Thymus (tissue), 11 donors: Measurements from ENCODE around the gene STAT3. TPM values are rescaled to one million over a fixed set of nuclear protein-coding genes. Genes with fewer than 3 reads are reported as not detected.
A peak's percentile ranks its signal among the peaks of the same experiment; 100 is the strongest.

Experiments used
- DNase-seq, 9 donors: peaks; one replicate each; pipeline ENCODE4 v3.0.0-alpha.2; 2013; ENCODE audit warnings: low spot score in 9 of 9, low read depth in 6 of 9, missing footprints in 1 of 9
- H3K27ac ChIP-seq, 2 donors: one replicate each; pipeline ENCODE4 v1.5.1; 2013; ENCODE audit warnings: control low read depth in 1 of 2, low read depth in 1 of 2, low read length in 1 of 2, mild to moderate bottlenecking in 1 of 2, moderate library complexity in 1 of 2
- H3K27me3 ChIP-seq, 2 donors: one replicate each; pipeline ENCODE4 v1.5.1; 2013; ENCODE audit warnings: low read length in 1 of 2; ENCODE audit not compliant: control insufficient read depth in 2 of 2, insufficient read depth in 1 of 2
- H3K36me3 ChIP-seq, 2 donors: one replicate each; pipeline ENCODE4 v1.5.1; 2013; ENCODE audit warnings: low read length in 1 of 2, mild to moderate bottlenecking in 1 of 2, moderate library complexity in 1 of 2; ENCODE audit not compliant: control insufficient read depth in 2 of 2, insufficient read depth in 2 of 2
- H3K4me1 ChIP-seq, 2 donors: one replicate each; pipeline ENCODE4 v1.5.1; 2013; ENCODE audit warnings: low read length in 2 of 2; ENCODE audit not compliant: control insufficient read depth in 2 of 2, insufficient read depth in 2 of 2
- H3K4me3 ChIP-seq, 2 donors: one replicate each; pipeline ENCODE4 v1.5.1; 2013; ENCODE audit warnings: low read length in 2 of 2, control low read depth in 1 of 2, mild to moderate bottlenecking in 1 of 2
- H3K9me3 ChIP-seq, 2 donors: one replicate each; pipeline ENCODE4 v1.5.1; 2013; ENCODE audit warnings: low read length in 1 of 2, mild to moderate bottlenecking in 1 of 2; ENCODE audit not compliant: control insufficient read depth in 2 of 2, insufficient read depth in 1 of 2
- WGBS: extraction: QIAGEN DNeasy Blood & Tissue Kit; methylation state at CpG from one replicate; pipeline ENCODE4 v1.1.7; 2013; 5-methylcytosine and 5-hydroxymethylcytosine counted together
- polyA plus RNA-seq: library from polyadenylated mRNA; stranded (reverse); fragments of 200-250 nt; gene quantifications from one replicate; pipeline ENCODE4 v1.2.3, GENCODE V29; 2013
- total RNA-seq: library from RNA; stranded (reverse); fragments of 120-200 nt; gene quantifications from one replicate; pipeline ENCODE4 v1.2.4, GENCODE V29; 2013
- donor health status: healthy.

STAT3 gene
- total and polyA plus RNA-seq, 2 donors: 57.6 to 69.2 TPM

GRCh38 chr17:42338427-42338985 lies 49.7 kb downstream of the STAT3 start:
- Histone ChIP-seq H3K36me3 (peaks cover 56 to 84% of the 10 kb centered on the region in 2 donors), H3K4me3 (no peak overlapping the region), H3K9me3 (no peaks in the 10 kb centered on the region), H3K4me1 (peaks cover 0 to 36% of the 10 kb centered on the region in 2 donors), H3K27ac (no peak overlapping the region), H3K27me3 (no peaks in the 10 kb centered on the region)
- 90% methylated on average over 4 of the region's 4 CpGs for WGBS
- no peak for DNase-seq

GRCh38 chr17:42337442-42337841 lies 50.8 kb downstream of the STAT3 start:
- DNase-seq: peak in 2 of 9 donors; percentile 46 to 78
- H3K27me3 ChIP-seq: no peaks in the 10 kb centered on the region
- WGBS: 27% methylated on average over 15 of the region's 15 CpGs
- H3K4me3 ChIP-seq: no peak overlapping the region
- H3K27ac ChIP-seq: peak overlapping the region; percentile 28 to 60
- peaks cover 60 to 84% of the 10 kb centered on the region in 2 donors for H3K36me3 ChIP-seq
- no peaks in the 10 kb centered on the region for H3K9me3 ChIP-seq
- peaks cover 0 to 37% of the 10 kb centered on the region in 2 donors for H3K4me1 ChIP-seq

- H3K36me3 ChIP-seq: peaks cover 63 to 77% of the 10 kb centered on the region in 2 donors
- no peaks in the 10 kb centered on the region for H3K9me3 ChIP-seq
- no peak for DNase-seq
- H3K27ac ChIP-seq: peak overlapping the region in 1 of 2 donors; percentile 45
- H3K4me3 ChIP-seq: no peak overlapping the region
- H3K27me3 ChIP-seq: no peaks in the 10 kb centered on the region
- 98% methylated on average over 3 of the region's 3 CpGs for WGBS
- H3K4me1 ChIP-seq: peaks cover 0 to 24% of the 10 kb centered on the region in 2 donors
Observed at GRCh38 chr17:42334677-42335076, 53.6 kb downstream of the STAT3 start.

GRCh38 chr17:42333053-42333452 lies 55.2 kb downstream of the STAT3 start:
- Histone ChIP-seq H3K4me3 (no peak overlapping the region), H3K4me1 (peaks cover 0 to 18% of the 10 kb centered on the region in 2 donors), H3K27ac (peak overlapping the region in 1 of 2 donors; percentile 24), H3K27me3 (no peaks in the 10 kb centered on the region), H3K9me3 (no peaks in the 10 kb centered on the region), H3K36me3 (peaks cover 63 to 76% of the 10 kb centered on the region in 2 donors)
- no peak for DNase-seq
- WGBS: 89% methylated on average over 1 of the region's 1 CpG

GRCh38 chr17:42329025-42329976 lies 58.9 kb downstream of the STAT3 start:
- Histone ChIP-seq H3K36me3 (peaks cover 54 to 72% of the 10 kb centered on the region in 2 donors), H3K9me3 (no peaks in the 10 kb centered on the region), H3K27ac (peak overlapping the region; percentile 36 to 56), H3K27me3 (no peaks in the 10 kb centered on the region), H3K4me1 (peaks cover 0 to 4% of the 10 kb centered on the region in 2 donors), H3K4me3 (no peak overlapping the region)
- 82% methylated on average over 11 of the region's 11 CpGs for WGBS
- DNase-seq: no peak

GRCh38 chr17:42325026-42325425 lies 63.2 kb downstream of the STAT3 start:
- Histone ChIP-seq H3K27ac (no peak overlapping the region), H3K4me3 (no peak overlapping the region), H3K27me3 (no peaks in the 10 kb centered on the region), H3K9me3 (no peaks in the 10 kb centered on the region), H3K4me1 (peaks cover 1 to 34% of the 10 kb centered on the region in 2 donors), H3K36me3 (peaks cover 46 to 70% of the 10 kb centered on the region in 2 donors)
- no peak for DNase-seq
- WGBS: 95% methylated on average over 7 of the region's 7 CpGs

GRCh38 chr17:42323268-42323773 lies 64.9 kb downstream of the STAT3 start:
- peaks cover 12 to 51% of the 10 kb centered on the region in 2 donors for H3K4me1 ChIP-seq
- H3K27ac ChIP-seq: peak overlapping the region in 1 of 2 donors; percentile 34
- DNase-seq: no peak
- no peak overlapping the region for H3K4me3 ChIP-seq
- no peaks in the 10 kb centered on the region for H3K9me3 ChIP-seq
- no peaks in the 10 kb centered on the region for H3K27me3 ChIP-seq
- H3K36me3 ChIP-seq: peaks cover 34 to 59% of the 10 kb centered on the region in 2 donors
- WGBS: 91% methylated on average over 5 of the region's 5 CpGs

- no peaks in the 10 kb centered on the region for H3K9me3 ChIP-seq
- H3K27ac ChIP-seq: peak overlapping the region in 1 of 2 donors; percentile 34
- H3K4me3 ChIP-seq: no peak overlapping the region
- WGBS: 45% methylated on average over 10 of the region's 10 CpGs
- peaks cover 34 to 59% of the 10 kb centered on the region in 2 donors for H3K36me3 ChIP-seq
- no peaks in the 10 kb centered on the region for H3K27me3 ChIP-seq
- DNase-seq: peak; percentile 84 to 100 (median 96)
- peaks cover 14 to 58% of the 10 kb centered on the region in 2 donors for H3K4me1 ChIP-seq
Observed at GRCh38 chr17:42322382-42323267, 65.6 kb downstream of the STAT3 start.
